ENCODE results near the gene GNB5. TPM values are rescaled to one million over a fixed set of nuclear protein-coding genes. Genes with fewer than 3 reads are reported as not detected.

GNB5 gene
- total RNA-seq, 1 donor from 2014 or later, result 25.6 TPM

DNA sequence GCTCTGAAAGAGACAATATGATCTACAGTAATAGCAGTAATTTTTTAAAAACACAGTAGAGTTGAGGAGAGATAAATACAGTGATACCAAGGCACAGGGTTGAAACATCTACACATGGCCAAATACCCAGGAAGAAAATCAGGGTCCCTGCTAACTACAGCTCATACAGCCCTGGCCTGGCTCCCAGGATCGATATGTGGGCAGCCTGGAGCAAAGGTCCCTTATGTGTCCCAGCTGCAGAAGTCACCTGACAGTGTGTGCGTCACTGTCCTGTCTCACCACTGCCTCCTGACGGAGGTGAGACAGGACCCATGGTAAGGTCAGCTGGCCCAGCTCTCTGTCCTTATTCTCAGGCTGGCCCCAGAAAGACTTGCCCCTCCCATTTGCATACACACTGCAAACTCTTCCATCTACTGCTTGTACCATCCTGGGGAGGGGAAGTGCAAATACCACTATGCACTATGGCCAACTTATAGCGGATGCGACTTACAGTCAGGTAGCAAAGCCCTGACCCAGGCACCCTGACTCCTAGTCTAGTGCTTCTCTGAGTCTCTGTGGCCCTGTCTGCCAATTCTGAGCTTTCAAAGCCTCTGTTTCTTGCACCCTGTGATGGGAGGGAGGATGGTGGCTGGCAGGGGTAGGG is 56.6 kb downstream of the GNB5 start:
- Mint-ChIP-seq H3K4me1 (ENCODE audit: low read depth, unreplicated experiment) (peaks cover 12% of the 10 kb centered on the region), H3K27ac (ENCODE audit: unreplicated experiment) (no peak overlapping the region), H3K36me3 (ENCODE audit: low read depth, unreplicated experiment) (peaks cover 15% of the 10 kb centered on the region), H3K4me3 (ENCODE audit: unreplicated experiment) (no peak overlapping the region), H3K27me3 (ENCODE audit: low read depth, unreplicated experiment) (no peaks in the 10 kb centered on the region), H3K9me3 (ENCODE audit: unreplicated experiment) (no peaks in the 10 kb centered on the region)
- Histone ChIP-seq H3K4me2 (ENCODE audit: low read length) (no peak overlapping the region), H3K4me1 (ENCODE audit: insufficient read depth, low read length) (no peaks in the 10 kb centered on the region), H3K4me3 (ENCODE audit: insufficient read depth, low read depth, low read length) (no peak overlapping the region), H2AFZ (ENCODE audit: low read depth, low read length) (no peak overlapping the region), H4K20me1 (ENCODE audit: insufficient read depth, low read length) (no peaks in the 10 kb centered on the region), H3K79me2 (ENCODE audit: insufficient read depth, low read length) (no peaks in the 10 kb centered on the region), H3K9me3 (ENCODE audit: insufficient read depth, low read depth, low read length) (no peaks in the 10 kb centered on the region), H3K9ac (ENCODE audit: low read length) (no peak overlapping the region), H3K27me3 (ENCODE audit: insufficient read depth, low read length) (no peaks in the 10 kb centered on the region), H3K36me3 (ENCODE audit: insufficient read depth, low read length) (peaks cover 4% of the 10 kb centered on the region), H3K27ac (ENCODE audit: low read depth, low read length) (no peak overlapping the region)
- DNase-seq (ENCODE audit: low read depth) (no peak), FAIRE-seq (no peak)
- no peak for TF ChIP-seq EZH2 (IDR thresholded peaks at IDR 0.05; ENCODE audit: insufficient read depth, low read length)

DNA sequence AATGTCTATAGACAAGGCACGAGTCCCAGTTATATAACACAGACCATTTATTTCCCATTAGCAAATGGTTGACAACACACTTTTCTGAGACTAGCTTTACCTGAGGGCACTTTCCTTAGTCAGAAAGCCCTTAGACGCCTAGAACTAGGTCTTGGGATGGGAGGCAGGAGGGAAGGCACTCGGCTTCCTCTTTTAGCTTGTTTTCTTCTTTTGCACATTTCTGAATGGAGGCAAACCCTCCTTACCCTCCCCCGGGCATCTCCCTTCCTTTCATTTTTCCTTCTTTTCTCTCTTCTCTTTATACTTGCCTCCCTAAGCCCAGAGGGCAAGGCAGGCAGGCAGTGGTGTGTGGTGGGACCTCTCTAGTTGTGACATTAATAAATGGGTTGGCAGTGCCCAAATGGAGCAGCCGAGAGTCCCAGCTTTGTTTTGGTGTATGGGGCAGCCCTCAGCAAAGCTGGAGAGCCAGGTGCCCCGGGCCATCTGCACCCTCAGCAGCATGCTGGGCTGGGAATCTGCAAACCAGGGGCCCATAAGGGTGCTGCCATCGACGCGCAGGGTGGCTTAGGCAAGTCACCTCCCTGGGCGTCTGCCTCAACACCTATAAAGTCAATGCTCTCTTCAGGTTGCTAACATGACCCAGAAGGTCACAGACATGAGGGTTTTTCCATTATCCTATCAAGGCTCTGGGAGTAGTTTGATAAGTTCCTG is 57.5 kb downstream of the GNB5 start:
- FAIRE-seq (no peak), DNase-seq (ENCODE audit: low read depth) (no peak)
- no peaks in the 10 kb centered on the region for H3K9me3 ChIP-seq (ENCODE audit: insufficient read depth, low read depth, low read length)
- no peaks in the 10 kb centered on the region for H3K4me1 ChIP-seq (ENCODE audit: insufficient read depth, low read length)
- no peak overlapping the region for H2AFZ ChIP-seq (ENCODE audit: low read depth, low read length)
- no peak overlapping the region for H3K9ac ChIP-seq (ENCODE audit: low read length)
- no peaks in the 10 kb centered on the region for H3K9me3 Mint-ChIP-seq (ENCODE audit: unreplicated experiment)
- peaks cover 6% of the 10 kb centered on the region for H3K4me1 Mint-ChIP-seq (ENCODE audit: low read depth, unreplicated experiment)
- H3K27ac Mint-ChIP-seq (ENCODE audit: unreplicated experiment), result no peak overlapping the region
- H3K36me3 Mint-ChIP-seq (ENCODE audit: low read depth, unreplicated experiment), result peaks cover 15% of the 10 kb centered on the region
- H3K4me2 ChIP-seq (ENCODE audit: low read length), result no peak overlapping the region
- H3K27me3 ChIP-seq (ENCODE audit: insufficient read depth, low read length), result no peaks in the 10 kb centered on the region
- no peaks in the 10 kb centered on the region for H3K27me3 Mint-ChIP-seq (ENCODE audit: low read depth, unreplicated experiment)
- no peak overlapping the region for H3K4me3 ChIP-seq (ENCODE audit: insufficient read depth, low read depth, low read length)
- no peak overlapping the region for H3K4me3 Mint-ChIP-seq (ENCODE audit: unreplicated experiment)
- H4K20me1 ChIP-seq (ENCODE audit: insufficient read depth, low read length), result no peaks in the 10 kb centered on the region
- H3K27ac ChIP-seq (ENCODE audit: low read depth, low read length), result no peak overlapping the region
- peaks cover 4% of the 10 kb centered on the region for H3K36me3 ChIP-seq (ENCODE audit: insufficient read depth, low read length)
- H3K79me2 ChIP-seq (ENCODE audit: insufficient read depth, low read length), result no peaks in the 10 kb centered on the region
- TF ChIP-seq CTCF (IDR thresholded peaks at IDR 0.05; ENCODE audit: insufficient read depth, low read depth, low read length) (no peak), EZH2 (IDR thresholded peaks at IDR 0.05; ENCODE audit: insufficient read depth, low read length) (no peak)

DNA sequence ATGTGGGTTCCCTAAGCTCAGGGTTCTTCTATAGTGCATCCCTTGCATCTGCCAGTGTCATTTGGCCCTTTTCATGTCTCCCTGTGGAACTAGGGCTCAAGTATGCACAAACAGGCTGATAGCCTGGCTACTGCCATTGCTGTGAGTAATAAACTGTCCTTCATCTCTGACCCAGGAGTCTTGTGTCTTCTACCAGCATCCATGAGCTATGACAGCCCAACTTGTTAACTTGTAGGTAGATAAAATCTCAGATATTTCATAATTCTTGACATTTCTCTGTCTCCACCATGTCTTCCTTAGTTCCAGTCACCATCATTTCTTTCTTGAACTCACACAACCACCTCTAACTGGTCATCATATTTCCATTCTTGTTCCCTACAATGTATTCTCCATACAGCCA is 59.1 kb downstream of the GNB5 start:
- Histone ChIP-seq H2AFZ (ENCODE audit: low read depth, low read length) (no peak overlapping the region), H3K36me3 (ENCODE audit: insufficient read depth, low read length) (peaks cover 4% of the 10 kb centered on the region), H3K4me1 (ENCODE audit: insufficient read depth, low read length) (no peaks in the 10 kb centered on the region), H3K4me3 (ENCODE audit: insufficient read depth, low read depth, low read length) (no peak overlapping the region), H3K27ac (ENCODE audit: low read depth, low read length) (no peak overlapping the region), H4K20me1 (ENCODE audit: insufficient read depth, low read length) (no peaks in the 10 kb centered on the region), H3K27me3 (ENCODE audit: insufficient read depth, low read length) (no peaks in the 10 kb centered on the region), H3K9me3 (ENCODE audit: insufficient read depth, low read depth, low read length) (no peaks in the 10 kb centered on the region), H3K4me2 (ENCODE audit: low read length) (no peak overlapping the region), H3K9ac (ENCODE audit: low read length) (no peak overlapping the region), H3K79me2 (ENCODE audit: insufficient read depth, low read length) (no peaks in the 10 kb centered on the region)
- H3K27me3 Mint-ChIP-seq (ENCODE audit: low read depth, unreplicated experiment), result no peaks in the 10 kb centered on the region
- DNase-seq (ENCODE audit: low read depth) (no peak), FAIRE-seq (no peak)
- TF ChIP-seq EZH2 (IDR thresholded peaks at IDR 0.05; ENCODE audit: insufficient read depth, low read length) (no peak), CTCF (IDR thresholded peaks at IDR 0.05; ENCODE audit: insufficient read depth, low read depth, low read length) (no peak)
- no peaks in the 10 kb centered on the region for H3K9me3 Mint-ChIP-seq (ENCODE audit: unreplicated experiment)
- H3K36me3 Mint-ChIP-seq (ENCODE audit: low read depth, unreplicated experiment), result peaks cover 11% of the 10 kb centered on the region
- no peak overlapping the region for H3K4me3 Mint-ChIP-seq (ENCODE audit: unreplicated experiment)
- no peak overlapping the region for H3K27ac Mint-ChIP-seq (ENCODE audit: unreplicated experiment)
- peaks cover 4% of the 10 kb centered on the region for H3K4me1 Mint-ChIP-seq (ENCODE audit: low read depth, unreplicated experiment)
